ENCODE results near the gene PCDHGA1.
"Not testable (repeated sequence)": the region's sequence is repeated elsewhere in the genome, so short reads cannot be mapped to it uniquely, and the experiment has no call there.

The PCDHGA1 gene

GRCh38 chr5:141349917-141350619, 19.8 kb downstream of the PCDHGA1 start, which contains the start of gene PCDHGB1:
Gene PCDHGB1 (plus strand): TSS chr5:141350099. CDS start chr5:141350261, 162 bp downstream.
- no peak for DNase-seq (ENCODE audit: low read depth)

- DNase-seq (ENCODE audit: low read depth) = no peak
Observed at GRCh38 chr5:141351591-141351990, 21.3 kb downstream of the PCDHGA1 start.

- DNase-seq (ENCODE audit: low read depth) = no peak
Observed at GRCh38 chr5:141354900-141355469, 24.7 kb downstream of the PCDHGA1 start, which contains the start of gene PCDHGA4. Gene PCDHGA4 (plus strand): TSS chr5:141355021. CDS start chr5:141355108, 87 bp downstream.

GRCh38 chr5:141355641-141356040, 25.3 kb downstream of the PCDHGA1 start:
- DNase-seq (ENCODE audit: low read depth) = no peak

GRCh38 chr5:141356133-141356532, 25.8 kb downstream of the PCDHGA1 start:
- no peak for DNase-seq (ENCODE audit: low read depth)

GRCh38 chr5:141356950-141357349, 26.6 kb downstream of the PCDHGA1 start:
- DNase-seq (ENCODE audit: low read depth) = no peak

- DNase-seq (ENCODE audit: low read depth) = no peak
Observed at GRCh38 chr5:141359790-141360426, 29.6 kb downstream of the PCDHGA1 start, which contains the start of gene PCDHGB2. Gene PCDHGB2 (plus strand): TSS chr5:141359994. CDS start chr5:141360136, 142 bp downstream.

- DNase-seq (ENCODE audit: low read depth) = no peak
Observed at GRCh38 chr5:141360685-141361084, 30.4 kb downstream of the PCDHGA1 start.

GRCh38 chr5:141362719-141363118, 32.4 kb downstream of the PCDHGA1 start:
- no peak for DNase-seq (ENCODE audit: low read depth)

- DNase-seq (ENCODE audit: low read depth) = no peak
Observed at GRCh38 chr5:141363952-141364660, 33.8 kb downstream of the PCDHGA1 start, which contains the start of gene PCDHGA5. Gene PCDHGA5 (plus strand): TSS chr5:141364162. CDS start chr5:141364331, 169 bp downstream.

- DNase-seq (ENCODE audit: low read depth) = no peak
Observed at GRCh38 chr5:141366016-141366896, 35.9 kb downstream of the PCDHGA1 start.

GRCh38 chr5:141369994-141370848, 39.9 kb downstream of the PCDHGA1 start, which contains the start of gene PCDHGB3:
Gene PCDHGB3 (plus strand): TSS chr5:141370242. CDS start chr5:141370395, 153 bp downstream.
- DNase-seq (ENCODE audit: low read depth) = no peak

- no peak for DNase-seq (ENCODE audit: low read depth)
Observed at GRCh38 chr5:141371572-141372475, 41.5 kb downstream of the PCDHGA1 start.

- DNase-seq (ENCODE audit: low read depth) = no peak
Observed at GRCh38 chr5:141373673-141374317, 43.5 kb downstream of the PCDHGA1 start, which contains the start of gene PCDHGA6. Gene PCDHGA6 (plus strand): TSS chr5:141373891. CDS start chr5:141374084, 193 bp downstream.

GRCh38 chr5:141374627-141375026, 44.3 kb downstream of the PCDHGA1 start:
- no peak for DNase-seq (ENCODE audit: low read depth)

- DNase-seq (ENCODE audit: low read depth) = not testable (repeated sequence)
Observed at GRCh38 chr5:141375444-141376155, 45.3 kb downstream of the PCDHGA1 start.

GRCh38 chr5:141382469-141383294, 52.4 kb downstream of the PCDHGA1 start, which contains the start of gene PCDHGA7:
Gene PCDHGA7 (plus strand): TSS chr5:141382742. CDS start chr5:141382900, 158 bp downstream.
- no peak for DNase-seq (ENCODE audit: low read depth)

All from stimulated activated CD8-positive, alpha-beta memory T cell treated with anti-CD3 and anti-CD28 coated beads, Interleukin-12 subunit alpha, Interleukin-12 subunit beta, amount 100 ng/mL, for 4 hours (primary cell).